ENCODE results near the gene MSI2.
"Not testable (repeated sequence)": the region's sequence is repeated elsewhere in the genome, so short reads cannot be mapped to it uniquely, and the experiment has no call there.

MSI2 gene

DNA sequence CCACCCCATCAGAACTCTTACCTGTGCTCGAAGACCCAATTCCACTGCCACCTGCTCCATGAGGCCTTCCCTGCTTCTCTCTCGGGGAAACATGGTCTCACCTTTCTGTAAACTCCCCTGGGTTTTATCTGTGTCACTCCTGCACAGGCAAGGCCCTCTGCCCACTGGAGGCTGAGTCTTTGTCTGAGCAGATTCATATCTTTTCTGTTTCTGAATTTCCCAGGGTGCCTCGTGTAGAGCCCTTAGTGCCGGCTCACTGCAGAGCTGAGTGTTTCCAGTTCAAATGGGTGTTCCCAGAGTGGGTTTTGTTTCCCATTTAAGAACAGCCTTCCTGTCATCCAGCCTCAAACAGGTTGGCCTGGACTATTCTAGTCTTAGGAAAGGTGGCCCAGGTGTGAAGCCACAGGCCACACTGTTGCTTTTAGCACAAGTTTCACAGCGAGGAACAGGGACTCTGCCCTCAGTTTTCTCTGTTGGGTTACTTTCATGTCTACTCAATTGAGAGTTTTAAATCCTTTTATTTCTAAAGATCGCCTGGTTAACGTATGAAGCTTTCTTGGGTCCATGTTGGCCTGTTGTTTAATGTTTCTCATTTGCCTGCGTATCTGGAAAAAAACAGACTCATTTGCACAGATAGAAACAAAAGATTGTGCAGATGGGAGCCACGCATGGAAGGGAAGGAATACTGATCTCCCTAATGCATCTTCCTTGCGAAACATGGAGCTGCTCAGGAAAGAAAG is 228.7 kb downstream of the MSI2 start:
- no peak for DNase-seq (ENCODE audit: low spot score)

DNA sequence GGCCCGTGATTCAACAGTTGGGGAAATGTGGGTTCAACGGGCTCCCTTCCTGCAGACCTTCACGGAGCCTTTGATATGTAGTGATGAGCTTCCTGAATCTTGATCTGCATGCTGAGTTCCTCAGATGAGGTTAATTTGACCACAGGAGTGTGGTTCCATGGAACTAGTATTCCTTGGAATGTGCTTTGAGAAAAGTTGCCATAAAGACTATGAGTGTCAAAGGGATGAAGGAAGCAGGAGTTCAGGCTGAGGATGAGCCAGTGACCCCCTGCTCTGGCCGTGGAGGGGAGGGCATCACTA is 229.2 kb downstream of the MSI2 start:
- no peak for DNase-seq (ENCODE audit: low spot score)

DNA sequence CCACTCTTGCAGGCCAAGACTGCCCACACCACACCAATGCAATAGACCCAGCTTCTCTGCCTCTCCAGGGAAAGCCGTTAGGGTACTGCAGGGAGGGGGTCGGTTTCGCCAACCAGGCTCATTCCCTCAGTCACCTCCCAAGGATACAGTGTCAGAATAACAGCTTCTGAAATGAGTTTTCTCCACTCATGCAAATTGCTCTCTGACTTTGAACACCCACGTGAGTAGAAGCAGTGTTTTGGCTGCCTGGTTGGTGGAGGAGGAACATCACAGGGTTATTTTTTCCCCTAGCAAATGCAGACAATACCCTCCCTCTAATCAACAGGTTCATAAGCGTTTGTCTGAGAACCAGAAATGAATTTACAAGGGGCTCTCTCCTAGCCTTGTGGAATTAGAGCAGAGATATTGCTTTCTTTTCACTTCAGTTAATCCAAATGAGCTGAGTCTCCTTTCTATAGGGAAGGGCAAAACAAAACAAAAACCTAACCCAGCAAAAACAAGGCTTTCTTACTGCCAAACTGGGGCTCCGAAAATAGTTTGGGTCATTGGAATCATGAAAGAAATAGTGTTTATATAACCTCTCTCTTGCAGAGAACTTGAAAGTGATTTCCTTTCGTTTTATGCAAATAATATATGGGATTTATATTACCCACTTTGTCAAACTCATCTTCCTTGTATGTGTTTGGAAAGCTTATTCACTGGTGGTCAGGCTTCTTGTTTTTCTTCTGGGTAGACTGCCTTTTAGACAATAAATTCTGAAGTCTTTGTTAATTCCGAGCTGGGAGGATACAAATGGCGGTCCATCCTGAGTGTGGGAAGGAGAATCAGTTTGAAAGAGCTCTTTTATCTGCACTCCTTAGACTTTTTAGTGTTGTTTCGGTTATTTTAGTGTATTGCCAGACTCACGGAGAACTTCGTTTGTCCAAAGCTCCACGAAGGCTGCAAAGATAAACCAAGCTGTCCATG is 229.9 kb downstream of the MSI2 start:
- no peak for DNase-seq (ENCODE audit: low spot score)

DNA sequence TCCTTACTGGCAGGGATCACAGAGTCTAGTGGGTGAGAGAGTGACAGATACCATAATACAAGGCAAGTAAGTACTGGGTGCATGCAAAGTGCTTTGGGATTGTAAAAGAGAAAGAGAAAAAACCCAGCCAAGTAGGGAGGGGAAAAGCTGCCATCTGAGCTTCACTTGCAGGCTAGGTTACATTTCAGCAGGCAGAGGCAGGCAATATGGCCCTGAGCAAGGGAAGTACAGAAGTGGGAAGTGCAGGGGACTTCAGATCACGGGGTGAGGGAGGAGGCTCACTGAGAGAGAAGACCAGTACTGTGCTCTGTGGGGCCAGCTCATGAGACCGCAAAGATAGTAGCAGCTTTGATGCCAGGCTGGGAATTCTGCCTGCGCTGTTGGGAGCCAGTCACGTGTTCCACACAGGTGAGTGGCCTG is 230.6 kb downstream of the MSI2 start:
- DNase-seq (ENCODE audit: low spot score) = no peak

DNA sequence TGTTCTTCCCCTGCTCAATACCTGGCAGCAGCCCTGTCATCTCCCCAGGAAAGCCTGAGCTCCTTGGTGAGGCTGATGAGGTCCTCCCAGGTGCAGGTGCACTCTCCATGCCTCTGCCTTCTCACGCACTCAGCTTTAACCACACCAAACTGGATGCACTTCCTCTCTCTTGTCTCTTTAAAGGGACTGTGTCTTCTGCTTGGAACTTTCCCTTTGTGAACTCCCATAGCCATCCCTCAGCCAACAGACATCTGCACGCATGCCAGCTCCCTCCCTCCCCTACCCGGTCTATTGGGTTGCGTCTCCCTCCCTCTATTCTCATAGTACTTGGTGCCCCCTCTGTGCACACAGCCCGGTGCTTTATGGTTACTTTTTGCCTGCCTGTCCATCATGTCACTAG is 231.2 kb downstream of the MSI2 start:
- no peak for DNase-seq (ENCODE audit: low spot score)

DNA sequence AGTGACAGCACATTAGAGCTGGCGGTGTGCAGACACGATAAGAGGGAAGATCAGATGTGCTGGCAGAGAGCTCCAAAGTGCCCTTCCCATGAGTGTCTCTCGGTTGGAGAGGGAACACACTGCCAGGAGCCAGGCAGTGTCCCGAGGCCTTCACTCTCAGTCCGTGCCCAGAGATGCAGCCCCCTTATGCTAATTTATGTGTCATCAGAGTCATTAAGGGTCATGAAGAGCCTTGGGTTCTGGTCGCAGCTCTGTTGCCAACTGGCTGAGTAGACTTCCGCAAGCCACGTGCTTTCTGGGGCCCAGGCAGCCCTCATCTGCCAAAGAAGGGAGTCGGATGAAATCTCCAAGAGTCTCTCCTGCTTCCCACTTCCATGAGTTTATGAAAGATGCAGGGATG is 232.5 kb downstream of the MSI2 start:
- DNase-seq (ENCODE audit: low spot score) = no peak

DNA sequence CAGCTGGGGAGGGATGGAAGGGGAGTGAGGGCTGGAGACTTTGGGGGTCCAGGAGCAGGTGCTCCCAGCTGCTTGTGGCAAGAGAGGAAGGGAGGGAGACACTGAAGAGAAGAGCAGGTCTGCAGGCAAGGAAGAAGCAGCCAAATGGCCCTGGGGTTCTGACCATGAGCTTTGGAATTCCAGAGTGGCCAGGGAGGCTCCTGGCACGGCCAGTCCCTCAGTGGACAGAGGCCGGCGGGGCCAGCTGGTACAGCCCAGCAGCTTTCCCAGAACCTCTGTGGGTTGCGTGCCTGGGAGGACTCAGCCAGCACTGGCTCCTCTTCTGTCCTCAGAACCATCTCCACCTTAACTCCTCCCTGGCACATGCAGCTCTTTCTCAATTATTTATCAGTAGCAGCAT is 233.0 kb downstream of the MSI2 start:
- no peak for DNase-seq (ENCODE audit: low spot score)

DNA sequence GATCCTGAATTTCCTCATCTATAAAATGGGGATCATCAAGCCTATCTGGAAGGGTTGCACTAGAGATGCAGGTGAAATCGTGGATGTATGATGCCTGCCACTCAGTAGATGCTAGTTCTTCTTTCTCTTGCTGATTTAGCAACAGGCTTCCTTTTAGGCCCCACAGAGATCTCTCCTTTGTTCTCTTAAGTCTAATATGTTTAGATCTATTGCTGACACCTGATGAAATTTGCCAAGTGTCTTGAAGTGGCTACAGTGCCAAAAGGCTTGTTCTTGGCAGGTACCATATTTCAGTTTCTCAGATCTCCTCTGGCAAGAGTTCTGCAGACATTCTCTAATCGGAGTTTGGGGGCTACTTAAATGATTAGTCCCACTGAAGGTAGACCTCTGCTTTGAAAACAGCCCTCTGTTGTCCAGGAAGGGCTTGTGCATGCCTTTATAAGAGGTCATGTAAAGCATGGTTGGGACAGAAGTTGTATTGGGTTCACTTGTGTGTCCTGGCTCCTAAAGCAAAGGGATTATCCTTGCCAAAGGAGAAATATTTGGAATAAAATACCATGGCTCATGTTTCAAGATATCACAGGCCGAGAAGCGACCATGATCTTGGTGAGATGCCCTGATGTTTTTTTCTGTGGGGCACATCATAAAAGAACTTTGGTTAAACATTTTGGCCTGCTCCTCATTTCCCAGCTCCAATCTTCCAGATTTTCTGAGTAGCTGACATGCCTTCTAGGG is 234.0 kb downstream of the MSI2 start:
- DNase-seq (ENCODE audit: low spot score) = no peak

DNA sequence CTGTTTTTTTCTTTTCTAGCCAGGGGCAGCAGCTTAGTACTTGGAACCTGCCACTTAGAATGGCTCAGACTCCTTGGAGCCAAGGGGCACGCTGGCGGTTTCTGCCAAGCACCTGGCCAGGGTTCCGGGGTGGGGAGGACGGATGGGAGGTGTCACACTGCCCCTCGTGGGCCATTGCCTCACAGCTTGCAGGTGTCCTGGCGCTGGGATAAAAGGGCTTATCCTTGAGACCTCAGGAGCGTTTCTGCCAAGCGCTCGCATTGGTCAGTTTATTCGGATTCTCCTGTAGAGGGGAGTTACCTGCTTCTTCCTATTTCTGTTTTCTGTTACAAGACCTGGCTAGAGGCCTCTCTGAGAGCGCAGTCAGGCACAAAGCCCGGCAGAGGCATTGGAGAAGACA is 234.6 kb downstream of the MSI2 start:
- DNase-seq (ENCODE audit: low spot score) = no peak

DNA sequence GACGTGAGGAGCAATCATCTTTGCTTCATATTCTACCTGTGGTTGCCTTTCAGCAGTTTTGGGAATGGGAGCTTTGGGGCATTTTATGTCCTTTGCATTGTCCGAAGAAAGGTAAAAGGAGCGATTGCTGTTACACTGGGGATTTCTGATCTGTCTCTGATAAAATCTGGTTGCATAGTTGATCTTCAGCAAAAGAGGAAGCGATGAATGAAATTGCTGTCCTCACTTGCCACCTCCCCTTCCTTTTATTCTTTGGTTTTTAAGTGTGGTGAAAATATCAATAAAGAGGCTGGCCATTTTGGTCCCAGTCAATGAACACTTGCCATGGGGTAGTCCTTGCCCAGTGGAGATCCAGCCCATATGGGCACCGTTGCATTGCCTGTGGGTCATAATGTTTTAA is 236.8 kb downstream of the MSI2 start:
- no peak for DNase-seq (ENCODE audit: low spot score)

DNA sequence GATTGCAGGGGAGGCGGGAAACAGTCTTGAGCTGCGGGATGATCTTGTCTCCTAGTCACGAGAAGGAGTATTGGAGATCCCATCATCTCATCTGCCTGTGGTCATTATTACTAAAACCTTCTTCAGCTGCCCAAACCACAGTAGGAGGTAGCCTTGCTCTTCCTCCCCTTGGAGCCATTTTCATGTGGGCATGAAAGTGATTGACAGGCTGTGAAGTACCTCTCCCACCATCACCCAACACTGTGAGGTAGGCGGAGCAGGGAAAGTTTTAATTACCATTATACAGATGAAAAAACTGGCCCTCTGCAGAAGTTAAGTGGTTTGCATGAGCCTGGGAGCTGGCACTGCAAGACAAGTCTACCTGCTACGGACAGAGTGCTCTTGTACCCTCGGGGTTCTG is 237.3 kb downstream of the MSI2 start:
- DNase-seq (ENCODE audit: low spot score) = no peak

DNA sequence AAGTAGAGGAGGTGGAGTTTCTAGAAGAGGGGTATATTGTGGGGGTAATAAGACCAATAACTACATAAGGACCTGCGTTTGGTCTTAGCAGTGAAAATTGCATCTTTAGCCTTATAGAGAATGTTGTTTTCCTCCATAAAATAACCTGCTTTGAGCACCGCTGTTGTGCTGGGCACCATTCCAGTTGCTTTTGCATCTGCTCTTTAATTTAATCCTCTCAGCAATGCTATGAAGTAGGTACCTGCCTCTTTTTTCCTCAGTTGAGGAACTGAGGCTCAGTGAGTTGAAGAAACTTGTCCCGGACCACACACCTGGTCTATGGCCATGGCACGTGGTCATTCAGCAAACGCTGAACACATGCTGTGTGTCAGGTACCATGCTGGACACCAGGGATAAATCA is 238.1 kb downstream of the MSI2 start:
- DNase-seq (ENCODE audit: low spot score) = no peak

DNA sequence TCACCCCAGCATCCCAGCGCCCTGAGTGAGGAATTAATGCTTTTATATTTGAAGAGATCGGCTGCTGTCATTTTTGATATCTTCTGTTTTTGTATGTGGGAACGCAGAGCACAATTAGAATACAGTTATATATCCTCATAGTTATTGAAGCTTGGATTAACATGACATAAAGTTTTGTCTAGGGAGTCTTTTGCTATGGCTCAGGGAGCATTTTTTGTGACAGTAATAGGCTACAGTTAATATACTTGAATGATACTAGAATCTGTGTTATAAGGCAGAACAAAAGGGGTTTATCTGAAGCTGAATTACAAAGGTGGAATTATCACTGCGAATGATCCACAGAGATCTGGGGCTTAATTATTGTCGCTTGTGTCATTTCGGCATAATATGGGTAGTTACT is 239.4 kb downstream of the MSI2 start:
- DNase-seq (ENCODE audit: low spot score) = no peak

DNA sequence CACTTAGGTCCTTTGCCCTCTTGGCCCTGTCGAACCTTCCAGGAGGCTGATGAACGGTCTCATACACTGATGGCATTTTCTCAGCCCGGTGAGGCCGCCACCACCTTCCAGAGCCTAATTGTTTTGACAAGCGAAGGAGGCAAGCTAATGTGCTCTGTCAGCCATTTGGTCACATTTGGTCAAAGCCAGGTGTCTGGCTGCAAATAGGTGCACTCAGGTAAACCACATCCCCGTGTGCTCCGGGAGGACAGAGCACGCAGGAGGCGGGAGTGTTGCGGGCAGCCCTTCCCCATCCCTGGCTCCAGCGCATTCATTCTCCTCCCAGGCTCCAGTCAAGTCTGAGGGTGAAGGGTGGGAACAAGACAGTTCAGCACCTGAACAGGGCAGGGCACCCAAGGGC is 240.1 kb downstream of the MSI2 start:
- no peak for DNase-seq (ENCODE audit: low spot score)

DNA sequence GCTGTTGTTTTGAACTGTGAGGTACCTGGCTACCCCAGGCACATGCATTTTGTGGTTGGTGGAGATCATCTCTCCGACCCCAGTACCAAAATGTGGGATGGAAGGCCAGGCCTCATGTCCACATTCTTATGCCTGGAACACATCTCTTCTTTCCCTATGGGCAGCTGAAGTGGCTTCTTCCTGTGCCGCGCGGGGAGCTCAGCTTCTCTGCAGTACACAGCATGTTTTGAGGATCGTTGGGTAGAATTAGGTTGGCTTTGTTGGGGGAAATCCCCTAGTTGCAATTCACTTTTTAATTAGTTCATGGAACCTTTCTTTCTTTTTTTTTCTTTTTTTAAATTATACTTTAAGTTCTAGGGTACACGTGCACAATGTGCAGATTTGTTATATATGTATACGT is 242.1 kb downstream of the MSI2 start:
- DNase-seq (ENCODE audit: low spot score) = no peak

DNA sequence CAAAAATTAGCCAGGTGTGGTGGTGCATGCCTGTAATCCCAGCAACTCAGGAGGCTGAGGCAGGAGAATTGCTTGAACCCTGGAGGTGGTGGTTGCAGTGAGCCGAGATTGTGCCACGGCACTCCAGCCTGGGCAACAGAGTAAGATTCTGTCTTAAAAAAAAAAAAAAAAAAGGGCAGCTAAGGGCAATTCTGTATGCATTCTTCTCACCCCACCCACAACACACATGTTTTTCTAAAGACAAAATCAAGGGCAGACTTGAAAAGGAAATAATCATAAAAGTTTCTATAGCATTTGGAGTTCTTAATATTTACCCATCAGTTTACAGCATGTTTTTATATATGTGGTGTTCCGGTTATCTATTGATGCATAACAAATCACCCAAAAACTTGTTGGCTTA is 242.9 kb downstream of the MSI2 start:
- not testable (repeated sequence) for DNase-seq (ENCODE audit: low spot score)

DNA sequence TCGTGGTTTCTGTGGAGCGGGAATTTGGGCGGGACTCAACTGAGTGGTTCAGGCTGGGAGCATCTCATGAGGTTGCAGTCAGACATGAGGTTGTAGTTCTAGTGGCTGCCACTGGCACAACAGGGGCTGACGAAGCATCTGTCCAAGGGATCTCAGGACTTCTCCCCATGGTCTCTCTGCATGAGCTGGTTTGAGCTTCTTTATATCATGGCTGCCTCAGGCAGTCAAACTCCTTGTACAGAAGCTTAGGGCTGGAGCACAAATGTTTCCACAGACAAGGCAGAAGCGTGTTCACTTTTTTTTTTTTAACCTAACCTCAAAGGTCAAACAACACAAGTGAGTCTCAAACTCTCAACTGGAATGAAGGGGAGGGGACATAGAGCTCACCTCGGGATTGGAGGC is 243.3 kb downstream of the MSI2 start:
- no peak for DNase-seq (ENCODE audit: low spot score)

DNA sequence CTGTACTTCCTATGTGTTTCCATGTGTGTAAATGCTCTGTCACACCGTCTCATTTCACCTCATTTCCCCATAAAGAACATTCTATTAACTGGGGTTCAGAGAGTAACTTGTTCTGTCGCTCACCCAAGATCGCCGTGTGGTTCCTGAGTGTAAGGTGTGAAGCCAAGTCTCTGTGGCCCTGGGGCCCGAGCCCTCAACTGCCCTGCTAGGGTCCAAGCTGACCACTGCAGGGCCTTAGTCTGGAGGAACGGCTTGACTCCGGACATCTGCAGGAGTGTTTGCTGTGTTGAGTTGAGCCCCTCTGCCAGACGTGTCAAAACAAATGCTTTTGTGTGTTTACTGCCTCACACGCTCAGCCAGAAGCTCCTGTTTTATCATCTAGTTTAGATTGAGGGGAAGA is 244.7 kb downstream of the MSI2 start:
- no peak for DNase-seq (ENCODE audit: low spot score)

DNA sequence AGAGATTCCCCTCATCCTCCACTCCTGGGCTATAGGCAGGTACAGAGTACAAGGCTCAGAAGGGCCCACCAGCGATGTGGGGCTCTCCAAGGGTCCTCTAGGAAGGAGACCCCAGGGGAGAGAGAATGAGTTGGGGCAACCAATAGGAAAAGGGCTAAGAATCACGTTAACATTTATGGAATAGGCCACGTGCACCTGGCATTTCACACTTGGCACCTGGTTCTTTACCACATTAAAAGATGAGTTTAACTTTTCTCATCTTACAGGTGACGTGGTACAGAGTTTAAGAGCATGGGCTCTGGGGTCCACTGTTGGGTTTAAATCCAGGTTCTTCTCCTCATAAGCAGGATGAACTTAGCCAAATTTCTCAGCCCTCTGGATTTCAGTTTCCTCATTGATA is 245.7 kb downstream of the MSI2 start:
- no peak for DNase-seq (ENCODE audit: low spot score)

DNA sequence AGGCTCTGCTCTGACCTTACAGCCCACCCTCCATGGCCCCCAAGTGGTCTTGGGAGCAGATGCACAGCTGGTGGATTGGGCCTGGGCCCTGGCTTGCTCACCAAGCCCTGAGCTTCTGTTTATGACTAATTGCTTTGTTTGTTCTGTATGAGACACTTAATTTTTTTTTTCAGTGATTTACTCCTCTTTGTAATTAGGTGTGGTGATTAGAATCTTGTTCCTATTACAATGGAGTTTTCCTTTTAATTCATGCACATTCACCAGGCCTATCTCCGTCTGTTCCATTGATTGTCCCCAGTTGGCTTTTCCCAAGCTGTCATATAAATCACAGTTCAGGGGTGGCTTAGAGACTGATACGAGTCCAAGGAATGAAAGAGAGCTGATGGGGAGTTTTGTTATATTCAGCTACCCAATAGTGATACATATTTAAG is 246.5 kb downstream of the MSI2 start:
- DNase-seq (ENCODE audit: low spot score) = no peak

DNA sequence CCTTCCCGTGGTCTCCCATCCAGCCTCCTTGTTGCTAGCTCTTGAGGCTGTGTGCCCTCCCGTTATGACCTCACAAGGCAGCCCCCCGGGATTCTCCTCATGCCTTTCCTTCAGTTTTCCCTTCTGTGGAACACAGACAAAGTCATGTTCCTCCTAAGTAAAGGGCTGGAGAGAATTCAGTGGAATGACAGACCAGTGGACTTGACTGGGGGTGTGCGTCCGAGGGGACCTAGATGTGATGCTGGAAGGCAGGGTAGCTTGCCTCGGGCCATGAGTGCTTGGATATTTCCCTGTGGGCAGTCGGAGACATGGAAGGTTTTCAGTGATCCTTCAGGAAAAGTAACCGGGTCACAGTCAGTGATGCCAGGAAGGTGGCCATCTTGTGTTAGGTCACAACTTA is 247.9 kb downstream of the MSI2 start:
- DNase-seq (ENCODE audit: low spot score) = no peak

DNA sequence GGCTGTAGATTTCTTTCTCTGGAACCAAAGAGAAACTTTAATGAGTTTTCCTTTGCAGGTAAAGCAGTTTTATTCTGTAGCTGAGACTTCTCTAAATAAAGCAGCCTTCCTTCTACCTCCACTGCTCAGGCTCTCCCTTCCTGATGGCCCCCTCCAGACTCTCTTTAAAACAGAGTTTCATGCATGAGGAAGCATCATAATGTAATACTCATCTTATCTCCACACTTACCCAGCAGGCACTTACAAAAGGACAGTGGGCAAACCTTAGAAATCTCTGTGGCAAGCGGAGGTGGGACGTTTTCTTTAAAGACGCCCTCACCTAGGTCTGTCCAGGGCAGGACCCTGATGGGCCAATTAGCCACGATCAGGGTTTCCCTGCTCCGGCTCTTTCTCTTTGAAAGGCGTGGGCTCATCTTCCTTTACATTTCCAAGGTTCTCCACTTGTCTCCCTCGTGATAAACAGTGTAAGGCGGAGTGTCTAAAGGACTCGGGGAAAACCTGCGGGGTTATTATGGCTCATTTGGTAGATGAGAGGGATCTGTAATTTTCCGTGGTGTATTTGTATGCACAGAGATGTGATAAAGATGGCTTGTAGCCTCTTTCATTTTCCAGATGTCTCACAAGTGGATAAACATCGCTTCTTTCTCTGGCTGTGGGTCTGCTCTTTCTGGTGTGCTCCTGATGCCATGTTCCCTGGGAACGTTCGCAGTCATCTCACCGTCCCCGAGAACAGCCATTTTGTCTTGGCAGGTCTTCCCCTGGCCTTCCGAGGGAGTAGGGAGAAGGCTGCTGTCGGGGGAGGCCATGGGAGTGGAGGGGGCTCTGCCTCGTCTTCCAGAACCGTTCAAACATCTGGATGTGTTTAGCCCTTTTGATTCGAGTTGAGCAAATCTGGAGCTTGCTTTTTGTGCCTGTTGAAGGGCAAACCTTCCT is 249.8 kb downstream of the MSI2 start:
- no peak for DNase-seq (ENCODE audit: low spot score)

All from activated CD4-positive, alpha-beta T cell treated with anti-CD3 and anti-CD28 coated beads, Interleukin-2, Interleukin-4, amounts not matched to agents 100 ng/mL and 50 ng/mL, durations not matched to agents 16 hours and 8 hours (primary cell).